Measurements from ENCODE around the gene GPX4.

GRCh38 chr19:1136621-1137317 lies 33.0 kb downstream of the GPX4 start:
- no peak for TF ChIP-seq POLR2A (IDR thresholded peaks at IDR 0.05)
- no peak for TF ChIP-seq CTCF (IDR thresholded peaks at IDR 0.05)

All from body of pancreas (tissue), 4 donors.